Stimulated activated CD8-positive, alpha-beta memory T cell treated with anti-CD3 and anti-CD28 coated beads, Interleukin-7, amount 100 ng/mL, for 24 hours (primary cell): Measurements from ENCODE around the gene GOLGB1.
"Not testable (repeated sequence)": the region's sequence is repeated elsewhere in the genome, so short reads cannot be mapped to it uniquely, and the experiment has no call there.

Experiments
- DNase-seq: peaks from one replicate; pipeline ENCODE4 v3.0.0-alpha.2; 2020; ENCODE audit warnings: low read depth

The GOLGB1 gene

DNA sequence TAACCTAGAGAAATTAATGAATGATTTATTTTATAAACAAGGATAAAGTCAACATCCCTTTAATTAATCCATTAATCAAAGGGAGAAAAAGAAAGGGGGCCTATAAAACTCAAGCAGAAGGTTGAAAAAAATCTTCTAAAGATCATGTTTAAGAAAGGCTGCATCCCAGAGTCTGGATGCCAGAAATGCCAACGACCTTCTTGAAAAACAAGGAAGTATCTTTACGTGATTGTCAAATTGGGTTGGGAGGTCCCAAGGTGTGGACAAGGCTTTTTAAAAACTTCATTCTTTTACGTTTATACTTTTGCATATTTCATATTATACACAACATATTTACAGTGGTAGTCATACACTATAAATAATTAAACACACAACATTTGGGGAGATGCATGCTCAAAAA, 1.6 kb downstream of the GOLGB1 start:
- DNase-seq = no peak

DNA sequence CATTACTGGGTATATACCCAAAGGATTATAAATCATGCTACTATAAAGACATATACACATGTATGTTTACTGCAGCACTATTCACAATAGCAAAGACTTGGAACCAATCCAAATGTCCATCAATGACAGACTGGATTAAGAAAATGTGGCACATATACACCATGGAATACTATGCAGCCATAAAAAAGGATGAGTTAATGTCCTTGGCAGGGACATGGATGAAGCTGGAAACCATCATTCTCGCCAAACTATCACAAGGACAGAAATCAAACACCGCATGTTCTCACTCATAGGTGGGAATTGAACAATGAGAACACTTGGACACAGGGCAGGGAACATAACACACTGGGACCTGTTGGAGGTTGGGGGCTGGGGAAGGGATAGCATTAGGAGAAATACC, 6.4 kb downstream of the GOLGB1 start:
- DNase-seq = not testable (repeated sequence)

DNA sequence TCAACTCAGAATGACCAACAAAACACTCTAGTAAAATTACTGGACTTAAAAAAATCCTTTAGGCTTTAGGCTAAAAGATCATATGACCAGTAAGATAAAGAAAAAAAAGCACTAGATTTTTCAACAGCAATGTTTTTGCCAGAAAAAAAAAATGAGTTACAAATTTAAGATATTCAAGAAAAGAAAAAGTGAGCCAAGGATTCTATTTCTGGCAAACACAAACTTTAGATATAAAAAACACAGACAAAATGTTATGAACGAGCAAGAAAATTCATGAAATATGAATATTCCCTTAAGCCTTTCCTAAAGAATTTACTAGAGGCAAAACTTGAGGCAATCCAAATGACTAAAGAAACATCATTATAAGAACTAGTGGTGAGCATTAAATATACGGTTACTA, 8.6 kb downstream of the GOLGB1 start:
- DNase-seq = no peak

DNA sequence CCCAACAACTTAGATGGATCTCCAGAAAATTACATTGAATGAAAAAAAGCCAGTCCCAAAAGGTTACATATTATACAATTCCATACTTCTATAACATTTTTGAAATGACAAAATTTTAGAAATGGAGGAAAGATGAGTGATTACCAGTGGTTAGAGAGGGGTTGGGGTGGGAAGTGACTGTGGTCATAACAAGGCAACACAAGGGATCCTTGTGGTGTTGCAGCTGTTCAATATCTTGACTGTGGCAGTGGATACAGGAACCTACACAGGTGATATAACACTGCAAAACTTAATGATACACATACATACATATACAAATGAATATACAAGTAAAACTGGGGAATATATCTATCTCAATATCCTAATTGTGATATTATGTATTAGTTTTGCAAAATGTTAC, 9.6 kb downstream of the GOLGB1 start:
- no peak for DNase-seq

DNA sequence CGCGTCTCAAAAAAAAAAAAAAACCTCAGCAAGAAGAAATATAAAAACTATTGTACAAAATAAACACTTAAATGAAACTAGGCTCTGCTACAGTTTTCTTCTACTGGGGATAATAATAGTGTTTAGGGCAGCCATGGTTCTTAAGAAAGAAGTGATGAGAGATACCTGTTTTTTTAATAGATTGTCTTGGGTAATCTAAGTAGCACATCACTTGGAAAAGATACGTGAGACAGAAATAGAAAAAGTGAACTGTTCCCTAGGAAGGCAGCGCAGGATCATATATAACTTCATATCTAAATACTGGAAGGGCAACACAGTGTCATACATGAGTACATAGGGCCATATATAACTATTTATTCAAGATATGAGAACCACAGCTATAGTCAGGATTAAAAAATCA, 11.9 kb downstream of the GOLGB1 start:
- no peak for DNase-seq

DNA sequence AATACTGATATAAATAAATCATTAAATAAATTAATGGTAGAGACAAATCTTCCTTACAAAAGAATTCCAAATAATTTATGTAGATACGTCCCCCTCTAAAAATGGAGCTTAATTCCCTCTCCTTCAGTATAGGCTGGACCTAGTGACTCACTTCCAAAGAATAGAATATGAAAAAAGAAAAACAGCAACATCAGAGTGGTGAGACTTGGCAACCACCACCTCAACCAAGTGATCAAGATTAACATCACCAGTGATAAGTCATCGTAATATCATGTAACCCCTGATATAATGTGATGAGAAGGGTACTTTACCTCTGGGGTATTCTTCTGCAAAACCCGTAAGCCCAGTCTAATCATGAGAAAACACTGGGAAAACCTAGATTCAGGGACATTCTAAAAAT, 13.4 kb downstream of the GOLGB1 start:
- DNase-seq = no peak

DNA sequence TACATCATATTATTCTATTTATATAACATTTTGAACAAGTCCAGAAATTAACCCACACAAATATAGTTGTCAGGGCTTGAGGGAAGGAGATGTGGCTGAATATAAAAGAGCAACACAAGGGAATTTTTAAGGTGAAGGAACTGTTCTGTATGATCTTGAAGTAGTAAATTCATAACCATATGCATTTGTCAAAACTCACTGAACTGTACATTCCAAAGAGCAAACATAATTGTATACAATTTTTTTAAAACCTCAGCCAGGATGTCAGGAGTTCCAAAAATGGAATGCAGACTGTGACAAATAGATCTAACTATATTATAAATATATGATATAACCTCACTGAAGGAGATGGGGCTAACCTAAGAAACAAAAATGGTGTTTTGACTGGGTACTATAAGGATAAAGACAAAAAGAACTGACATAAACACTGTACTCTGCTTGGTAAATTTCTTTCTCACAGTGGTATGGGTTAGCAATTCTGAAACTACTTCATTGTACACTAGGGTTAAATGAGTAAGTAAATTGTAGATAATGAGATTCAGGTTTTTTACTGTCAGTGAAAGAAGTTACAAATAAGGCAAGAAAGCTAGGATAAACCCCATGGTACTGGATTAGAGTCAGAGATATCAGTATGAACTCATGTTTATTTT, 14.4 kb downstream of the GOLGB1 start:
- DNase-seq = no peak

DNA sequence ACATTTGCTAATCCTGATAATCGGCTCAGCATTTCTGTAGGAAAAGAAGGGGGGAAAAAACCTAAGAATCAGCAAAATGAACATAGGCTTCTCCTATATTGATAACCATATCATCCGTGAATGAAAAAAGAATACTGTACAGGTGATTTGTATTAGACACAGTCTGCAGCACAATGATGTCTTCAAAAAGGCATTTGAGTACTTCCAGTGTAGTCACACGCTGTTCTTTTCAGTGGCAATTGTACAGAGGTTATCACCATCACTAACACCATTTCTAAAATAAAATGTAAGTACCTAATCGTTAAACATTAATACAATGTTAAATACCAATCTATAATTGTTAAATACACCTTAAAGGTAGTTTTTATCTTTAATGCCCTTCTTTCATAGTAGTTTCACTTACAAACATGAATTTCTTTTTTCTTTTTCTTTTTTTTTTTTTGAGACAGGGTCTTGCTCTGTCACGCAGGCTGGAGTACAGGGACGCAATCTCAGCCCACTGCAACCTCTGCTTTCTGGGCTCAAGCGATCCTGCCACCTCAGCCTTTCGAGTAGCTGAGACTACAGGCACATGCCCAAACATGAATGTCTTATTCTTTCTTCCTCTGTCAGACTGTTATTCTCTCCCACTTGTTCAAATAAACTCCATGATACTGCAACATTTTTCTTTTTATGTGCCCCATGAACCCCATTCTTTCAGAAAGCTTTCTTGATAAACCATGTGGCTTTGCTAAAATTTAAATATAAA, 18.4 kb downstream of the GOLGB1 start:
- no peak for DNase-seq

DNA sequence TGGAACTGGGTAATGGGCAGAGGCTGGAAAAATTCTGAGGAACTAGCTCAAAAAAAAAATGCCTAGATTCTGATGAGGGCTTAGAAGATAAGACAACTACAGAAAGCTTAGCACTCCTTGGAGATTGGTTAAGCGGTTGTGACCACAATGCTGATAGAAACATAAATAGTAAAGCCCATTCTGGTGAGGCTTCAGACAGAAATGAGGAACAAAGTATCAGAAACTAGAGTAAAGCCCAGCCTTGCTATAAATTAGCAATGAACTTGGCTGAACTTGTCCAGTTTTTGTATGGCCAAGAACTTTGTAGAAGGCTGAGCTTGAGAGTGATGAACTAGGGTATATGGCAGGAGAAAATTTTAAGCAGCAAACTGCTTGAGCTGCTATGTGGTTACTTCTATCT, 25.4 kb downstream of the GOLGB1 start:
- DNase-seq = no peak

DNA sequence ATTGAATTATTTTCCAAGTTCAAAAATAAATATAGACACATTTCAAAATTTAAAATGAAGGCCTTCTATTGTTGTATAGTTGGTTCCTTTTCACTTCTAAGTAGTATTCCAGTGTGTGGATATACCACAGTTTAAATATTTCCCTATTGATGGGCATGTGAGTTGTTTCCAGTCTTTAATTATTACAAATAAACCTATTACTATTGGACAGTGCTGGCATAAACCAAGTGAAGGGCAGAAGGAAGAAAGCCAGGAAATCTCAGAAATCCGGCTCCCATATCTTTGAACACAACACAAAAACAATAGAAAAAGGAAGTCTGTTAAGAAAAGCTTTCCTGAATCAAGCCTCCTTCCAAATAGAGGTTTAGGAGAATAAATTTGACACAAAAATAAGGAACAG, 26.1 kb downstream of the GOLGB1 start:
- DNase-seq = no peak

DNA sequence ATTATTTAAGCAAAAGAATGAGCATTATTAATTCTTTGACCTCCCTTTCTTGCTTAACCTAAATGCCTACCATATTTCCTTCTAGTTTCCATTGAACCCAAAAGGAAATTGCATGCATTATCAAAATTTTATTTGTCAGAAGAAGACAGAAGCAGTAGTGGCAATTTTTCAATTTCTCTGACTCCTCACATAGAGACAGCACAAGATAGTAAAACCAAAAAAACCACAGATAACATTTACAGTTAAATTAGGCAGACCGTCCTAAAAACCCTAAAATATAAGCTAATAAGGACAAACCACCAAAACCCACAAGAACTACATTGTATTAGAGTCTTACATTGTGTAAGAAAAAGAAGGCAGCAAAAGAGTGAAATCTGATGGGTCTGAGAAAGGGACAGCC, 27.1 kb downstream of the GOLGB1 start:
- no peak for DNase-seq

DNA sequence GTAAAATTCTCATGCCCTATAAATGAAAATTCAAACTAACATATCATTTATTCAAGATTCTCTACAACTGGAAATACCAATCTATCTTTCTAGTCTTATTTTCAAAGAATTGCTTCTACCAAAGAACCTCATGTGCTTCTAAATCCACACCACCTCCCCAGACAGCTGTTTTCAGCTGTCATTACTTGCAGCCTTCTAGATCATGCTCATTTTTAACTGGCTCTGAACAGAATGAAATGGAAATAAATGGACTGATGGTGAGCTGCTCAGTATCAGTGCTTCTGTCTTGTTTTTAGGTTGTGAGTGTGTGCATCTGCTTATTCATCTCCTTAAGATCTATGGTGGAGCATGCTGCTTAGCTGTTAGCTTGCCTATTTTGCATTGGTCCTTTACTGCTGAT, 29.4 kb downstream of the GOLGB1 start:
- DNase-seq = no peak

DNA sequence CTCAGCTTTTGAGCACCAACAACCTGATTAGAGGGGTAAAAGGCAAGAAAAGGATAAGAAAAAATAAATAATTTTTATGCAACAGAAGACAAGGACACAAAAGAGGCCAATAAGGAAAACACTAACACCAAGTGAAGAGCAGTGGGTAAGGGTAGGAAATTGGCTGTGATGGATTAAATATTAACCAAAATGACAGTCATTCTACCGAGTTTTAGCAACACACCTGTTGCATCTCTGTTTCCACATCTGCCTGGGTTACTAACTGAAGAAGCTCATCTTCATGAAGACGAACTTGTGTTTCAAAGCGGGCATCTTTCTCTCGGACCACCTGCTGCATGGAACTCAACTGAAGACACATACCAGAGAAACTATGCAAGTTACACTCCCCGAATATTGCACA, 30.1 kb downstream of the GOLGB1 start:
- DNase-seq = no peak

DNA sequence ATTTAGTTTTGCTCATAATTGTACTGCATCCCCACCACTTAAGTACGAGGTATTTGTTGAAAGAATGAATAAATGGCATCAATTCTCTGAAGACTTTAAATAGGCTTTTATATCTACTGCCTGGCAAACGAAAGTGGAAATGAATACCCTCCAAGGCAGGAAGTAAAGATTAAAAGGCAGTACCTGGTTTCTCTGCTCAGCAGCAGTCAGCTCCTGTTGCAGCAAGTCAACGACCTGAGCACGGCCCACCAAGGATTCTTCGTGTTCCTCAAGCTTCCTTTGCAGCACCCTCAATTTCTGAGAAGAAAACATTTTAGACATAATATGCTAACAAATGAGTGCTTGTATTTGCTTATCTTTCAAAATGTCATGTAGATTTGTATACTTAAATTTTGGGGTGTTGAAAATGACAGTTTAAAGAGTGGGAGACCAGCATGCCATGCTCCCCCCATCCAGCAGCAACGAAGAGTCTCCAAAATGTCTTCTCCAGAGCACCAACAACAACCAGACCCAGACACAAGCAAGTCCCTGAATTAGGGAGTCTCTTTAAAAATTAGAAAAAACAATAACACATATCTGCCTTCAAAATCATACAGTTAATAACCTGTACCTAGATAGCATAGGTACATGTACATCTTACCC, 31.2 kb downstream of the GOLGB1 start:
- no peak for DNase-seq

DNA sequence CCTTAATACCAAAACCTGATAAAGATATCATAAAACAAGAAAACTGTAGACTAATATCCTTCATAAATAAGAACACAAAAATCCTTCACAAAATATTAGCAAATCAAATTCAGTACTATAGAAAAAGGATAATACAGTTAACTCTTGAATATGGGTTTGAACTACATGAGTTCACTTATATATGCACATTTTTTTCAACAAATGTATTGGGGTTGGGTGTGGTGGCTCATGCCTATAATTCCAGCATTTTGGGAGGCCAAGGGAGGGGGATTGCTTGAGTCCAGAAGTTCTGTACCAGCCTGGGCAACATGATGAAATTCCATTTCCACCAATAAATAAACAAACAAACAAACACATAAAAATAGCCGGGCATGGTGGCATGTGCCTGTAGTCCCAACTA, 39.2 kb downstream of the GOLGB1 start:
- DNase-seq = no peak

DNA sequence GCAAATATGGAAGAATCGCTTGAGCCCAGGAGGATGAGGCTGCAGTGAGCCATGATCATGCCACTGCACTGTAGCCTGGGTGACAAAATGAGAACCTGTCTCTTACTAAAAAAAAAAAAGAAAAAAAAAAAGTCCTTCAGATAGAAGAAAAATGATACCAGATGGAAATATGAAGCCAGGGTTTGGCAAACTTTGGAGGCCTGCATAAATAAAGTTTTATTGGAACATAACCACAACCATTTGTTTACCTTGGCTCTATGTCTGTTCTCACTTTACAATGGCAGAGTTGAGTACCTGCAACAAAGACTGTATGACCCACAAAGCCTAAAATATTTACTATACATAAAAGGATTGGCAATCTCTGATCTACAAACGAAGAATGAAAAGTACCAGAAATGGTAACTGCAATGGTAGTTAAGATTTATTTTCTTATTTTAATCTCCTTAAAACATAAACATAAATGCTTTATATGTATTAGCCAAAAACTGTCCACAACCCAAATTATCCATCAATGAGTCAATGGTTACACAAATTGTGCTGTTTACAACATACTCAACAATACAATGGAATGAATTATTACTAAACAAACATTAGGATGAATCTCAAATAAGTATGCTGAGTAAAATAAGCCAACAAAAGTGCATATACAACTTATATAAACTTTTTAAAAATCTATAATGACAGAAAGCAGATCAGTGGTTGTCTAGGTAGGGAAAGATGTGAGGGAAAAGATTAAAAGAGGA, 41.8 kb downstream of the GOLGB1 start:
- DNase-seq = no peak

DNA sequence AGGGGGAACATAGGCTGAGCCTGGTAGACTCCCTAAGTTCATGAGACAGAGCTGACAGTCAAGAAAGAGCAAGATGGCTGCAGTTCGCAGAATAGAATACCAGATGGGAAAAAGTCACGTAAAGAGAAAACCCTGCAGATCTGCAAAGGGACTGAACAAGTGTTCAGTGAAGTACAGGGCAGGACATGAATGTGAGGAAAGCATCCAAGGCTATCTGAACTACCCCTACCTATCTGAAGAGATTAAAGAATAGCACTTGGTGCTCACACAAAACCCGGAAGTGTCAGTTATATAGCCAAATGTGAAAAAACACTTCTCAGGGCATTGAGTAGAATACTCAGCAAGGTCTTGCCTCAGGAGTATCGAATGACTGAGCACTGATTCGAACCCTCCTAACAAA, 44.0 kb downstream of the GOLGB1 start:
- no peak for DNase-seq

DNA sequence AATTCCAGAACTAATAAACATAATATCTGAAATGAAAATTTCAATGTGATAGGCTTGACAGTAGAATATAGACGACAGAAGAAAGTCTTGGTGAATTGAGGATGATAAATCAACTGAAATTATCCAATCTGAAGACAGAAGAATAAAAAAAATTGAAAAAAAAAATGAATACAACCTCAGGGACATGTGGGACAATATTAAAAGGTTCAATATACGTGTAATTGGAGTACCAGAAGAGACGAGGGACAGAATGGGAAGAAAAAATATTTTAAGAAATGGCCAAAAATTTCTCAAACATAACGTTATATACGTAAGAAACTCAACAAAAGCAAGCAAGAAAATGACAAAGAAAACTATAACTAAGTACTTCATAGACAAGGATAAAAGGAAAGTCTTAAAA, 45.6 kb downstream of the GOLGB1 start:
- DNase-seq = no peak

DNA sequence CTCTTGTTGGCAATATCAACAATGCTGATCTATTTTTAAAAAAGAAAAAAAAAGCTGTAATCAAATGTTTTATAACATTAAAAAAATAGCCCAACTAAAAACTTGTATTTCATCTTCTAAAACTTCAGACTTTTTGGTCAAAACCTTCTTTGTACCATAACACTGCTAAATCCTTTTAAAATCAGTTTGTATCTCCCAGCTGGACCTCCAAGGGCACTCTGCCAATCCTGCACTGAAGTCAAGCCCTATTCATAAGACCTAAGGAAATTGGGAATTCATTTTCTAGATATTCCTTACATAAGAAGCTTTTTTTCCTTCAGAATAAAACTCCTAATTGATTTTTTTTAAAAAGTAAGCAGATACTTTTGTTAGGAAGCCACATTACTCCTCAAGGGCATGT, 50.6 kb downstream of the GOLGB1 start:
- no peak for DNase-seq

DNA sequence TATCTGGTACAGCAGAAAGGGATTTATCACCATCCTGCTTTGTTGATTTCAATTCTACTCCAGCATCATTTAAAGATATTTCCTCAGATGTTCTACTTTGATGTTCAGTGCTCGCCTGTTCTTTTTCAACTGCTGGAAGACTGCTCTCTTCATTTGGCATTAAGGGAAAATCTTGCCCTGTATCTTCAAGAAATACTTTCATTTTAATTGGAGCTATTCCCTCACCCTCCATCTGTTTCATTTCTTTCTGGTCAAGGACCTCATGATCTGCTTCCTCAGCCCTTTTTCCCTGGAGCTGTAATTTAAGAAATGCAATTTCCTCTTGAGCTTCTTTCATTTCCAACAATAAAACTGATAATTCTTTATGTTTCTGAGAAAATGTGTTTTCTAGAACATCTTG, 51.1 kb downstream of the GOLGB1 start:
- DNase-seq = no peak

DNA sequence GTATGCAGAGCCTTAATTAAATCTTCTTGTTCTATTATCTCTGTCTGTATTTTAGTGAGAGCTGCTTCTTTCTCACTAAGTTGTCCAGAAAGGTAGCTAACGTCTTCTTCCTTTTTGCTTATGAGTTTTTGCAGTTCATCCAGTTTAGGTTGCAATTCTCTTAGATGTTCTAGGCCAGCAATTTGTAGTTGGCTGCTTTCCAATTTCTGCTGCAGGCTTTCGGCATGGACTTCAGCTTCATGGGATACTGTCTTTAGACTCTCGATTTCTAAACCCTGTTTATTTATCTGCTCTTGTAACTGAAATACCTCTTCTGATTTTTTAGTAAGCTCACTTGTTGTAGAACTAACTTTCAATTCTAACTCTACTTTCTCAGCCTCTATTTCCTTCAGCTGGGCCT, 53.4 kb downstream of the GOLGB1 start:
- DNase-seq = no peak

DNA sequence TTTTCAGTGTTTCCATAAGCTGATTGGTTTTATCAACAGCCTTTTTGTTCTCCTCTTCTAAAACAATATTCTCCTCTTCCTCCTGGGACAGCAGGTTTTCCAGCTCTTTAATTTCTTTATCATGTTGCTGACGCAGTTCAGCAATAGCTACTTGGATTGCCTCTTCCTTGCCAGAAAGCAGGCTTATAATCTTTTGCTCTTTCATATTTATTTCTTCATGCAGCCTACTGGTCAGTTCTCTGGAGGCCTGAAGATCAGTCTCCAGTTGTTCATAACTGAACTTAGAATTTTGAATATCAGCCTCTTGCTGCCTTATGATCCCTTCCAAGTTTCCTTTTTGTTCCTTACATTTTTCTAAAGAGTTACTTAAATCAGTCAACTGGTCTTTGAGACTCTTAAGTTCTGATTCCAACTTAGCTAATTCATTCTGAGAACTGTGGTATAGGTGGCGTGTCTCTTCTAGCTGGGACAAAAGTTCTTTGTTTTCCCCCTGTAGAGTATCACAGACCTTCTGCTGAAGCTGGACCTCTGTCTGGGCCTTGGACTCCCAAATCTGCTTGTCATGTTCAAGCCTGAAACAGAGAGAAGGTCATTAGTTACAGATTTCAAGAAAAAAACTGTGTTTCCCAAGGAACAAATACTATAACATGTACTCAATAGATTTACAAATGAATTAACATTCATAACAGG, 57.4 kb downstream of the GOLGB1 start:
- DNase-seq = no peak
